HCT116 (cell line): ENCODE results near the gene NRROS. TPM values are rescaled to one million over a fixed set of nuclear protein-coding genes. Genes with fewer than 3 reads are reported as not detected.

Experiments used
- ATAC-seq: fragments of 200-7000 bp; cut with Tn5 transposase; 2 replicates; pipeline ENCODE4 v1.9.1; 2020; ENCODE audit warnings: mild to moderate bottlenecking, moderate library complexity
- BruUV-seq: library from RNA; stranded (reverse); fragments of 400-500 nt; replicated peaks from 2 replicates; lab custom pipeline; 2021; lab: Mats Ljungman, UMichigan
- CTCF ChIA-PET: fragments of 300-600 bp; sonication (Branson Sonifier 250); formaldehyde crosslinking; loops from one replicate; lab custom pipeline; 2021; ENCODE audit warnings: antibody characterized with exemption; lab: Charles Lee
- POLR2A ChIA-PET: fragments of 300-600, 350-600 bp; sonication (Branson Sonifier 250); formaldehyde crosslinking; loops from one replicate; lab custom pipeline; 2021; ENCODE audit warnings: antibody characterized with exemption; lab: Charles Lee
- RAD21 ChIA-PET, 2 experiments: fragments of 300-600 bp; sonication (Branson Sonifier 250); formaldehyde crosslinking; loops; one replicate each; lab custom pipeline; 2023; ENCODE audit warnings: low total read pairs in 2 of 2; ENCODE audit not compliant: uncharacterized antibody in 2 of 2, unreplicated experiment in 2 of 2, low non-redundant PET in 1 of 2; lab: Charles Lee
- DNase-seq: peaks from one replicate; pipeline ENCODE4 v3.0.0-alpha.2; 2010; ENCODE audit warnings: low read depth, low spot score
- H2AFZ ChIP-seq: fragments of 200-600 bp; shearing (Covaris generic), sonication (generic); 2 replicates; pipeline ENCODE4 v1.6.1; 2017; ENCODE audit warnings: low read depth, mixed run types, mixed read lengths, antibody characterized with exemption, low read length; ENCODE audit not compliant: poor library complexity, severe bottlenecking
- H3K27ac ChIP-seq: 2 replicates; pipeline ENCODE4 v1.5.1; 2012; ENCODE audit warnings: low read depth, low read length
- H3K27me3 ChIP-seq: fragments of 200-600 bp; sonication (generic); 2 replicates; pipeline ENCODE4 v1.6.1; 2016; ENCODE audit warnings: mixed run types, low read length, mixed read lengths; ENCODE audit not compliant: insufficient read depth
- H3K36me3 ChIP-seq, 2 experiments: fragments of 200-500 bp in 1 of 2; fragments of 200-600 bp in 1 of 2; sonication (Bioruptor generic) in 1 of 2; sonication (generic) in 1 of 2; 2 replicates each; pipeline versions ENCODE4 v1.5.1 to v1.6.1; 2014 to 2016; ENCODE audit warnings: low read length in 2 of 2, inconsistent platforms in 1 of 2, mixed read lengths in 1 of 2, mixed run types in 1 of 2; ENCODE audit not compliant: insufficient read depth in 2 of 2, control insufficient read depth in 1 of 2
- H3K4me1 ChIP-seq, 2 experiments: fragments of 200-600 bp in 1 of 2; sonication (generic) in 1 of 2; 2 replicates each; pipeline versions ENCODE4 v1.5.1 to v1.6.1; 2012 to 2017; ENCODE audit warnings: low read length in 2 of 2, inconsistent platforms in 1 of 2, mild to moderate bottlenecking in 1 of 2, mixed read lengths in 1 of 2, mixed run types in 1 of 2, moderate library complexity in 1 of 2; ENCODE audit not compliant: insufficient read depth in 2 of 2, control insufficient read depth in 1 of 2
- H3K4me2 ChIP-seq: fragments of 200-600 bp; sonication (generic); 2 replicates; pipeline ENCODE4 v1.6.1; 2017; ENCODE audit warnings: mixed run types, low read length, mixed read lengths
- H3K4me3 ChIP-seq, 2 experiments: fragments of 200-600 bp in 1 of 2; sonication (generic) in 1 of 2; replicated peaks in 1 of 2; 2 replicates each; pipeline ENCODE4 v1.5.1; 2011 to 2016; ENCODE audit warnings: low read length in 2 of 2, control low read depth in 1 of 2, low read depth in 1 of 2, mild to moderate bottlenecking in 1 of 2, mixed read lengths in 1 of 2, mixed run types in 1 of 2
- H3K79me2 ChIP-seq: fragments of 200-600 bp; sonication (generic); 2 replicates; pipeline ENCODE4 v1.6.1; 2017; ENCODE audit warnings: mild to moderate bottlenecking, mixed run types, low read length, moderate library complexity, mixed read lengths; ENCODE audit not compliant: insufficient read depth
- H3K9ac ChIP-seq: fragments of 200-600 bp; sonication (generic); 2 replicates; pipeline ENCODE4 v1.6.1; 2016; ENCODE audit warnings: low read length, mixed read lengths
- H3K9me2 ChIP-seq: fragments of 200-600 bp; sonication (generic), shearing (Covaris generic); 2 replicates; pipeline ENCODE4 v1.6.1; 2017; ENCODE audit warnings: mixed run types, mild to moderate bottlenecking, moderate library complexity; ENCODE audit not compliant: insufficient read depth
- H3K9me3 ChIP-seq, 2 experiments: fragments of 200-500 bp in 1 of 2; fragments of 200-600 bp in 1 of 2; sonication (Bioruptor generic) in 1 of 2; sonication (generic) in 1 of 2; 2 replicates each; pipeline ENCODE4 v1.6.1; 2014 to 2017; ENCODE audit warnings: low read length in 2 of 2, mixed read lengths in 2 of 2, inconsistent platforms in 1 of 2, low read depth in 1 of 2, mild to moderate bottlenecking in 1 of 2, mixed run types in 1 of 2, moderate library complexity in 1 of 2; ENCODE audit not compliant: control insufficient read depth in 1 of 2, insufficient read depth in 1 of 2
- H4K20me1 ChIP-seq: fragments of 200-600 bp; sonication (generic), shearing (Covaris generic); 2 replicates; pipeline ENCODE4 v1.6.1; 2017; ENCODE audit warnings: mixed run types, mild to moderate bottlenecking, moderate library complexity; ENCODE audit not compliant: insufficient read depth
- ATF3 ChIP-seq: IDR thresholded peaks from 2 replicates; pipeline ENCODE4 v1.6.1; 2012
- CBX3 ChIP-seq: IDR thresholded peaks from 2 replicates; pipeline ENCODE4 v1.6.1; 2012; ENCODE audit warnings: low read depth
- CEBPB ChIP-seq: IDR thresholded peaks from 2 replicates; pipeline ENCODE4 v1.6.1; 2012; ENCODE audit warnings: low read depth
- CTCF ChIP-seq, 3 experiments: fragments of 200-600 bp in 1 of 3; sonication (generic) in 1 of 3; IDR thresholded peaks in 2 of 3; conservative IDR thresholded peaks in 1 of 3; 2 replicates each; pipeline ENCODE4 v1.5.1; 2012 to 2017; ENCODE audit warnings: low read depth in 2 of 3, low read length in 2 of 3, antibody characterized with exemption in 1 of 3, borderline replicate concordance in 1 of 3, control low read depth in 1 of 3, mild to moderate bottlenecking in 1 of 3, mixed read lengths in 1 of 3, mixed run types in 1 of 3, moderate library complexity in 1 of 3; ENCODE audit not compliant: insufficient read depth in 1 of 3
- EGR1 ChIP-seq: IDR thresholded peaks from 2 replicates; pipeline ENCODE4 v1.6.1; 2012; ENCODE audit warnings: low read depth
- EZH2 ChIP-seq: fragments of 200-600 bp; sonication (generic); IDR thresholded peaks from 2 replicates; pipeline ENCODE4 v1.6.1; 2017; ENCODE audit warnings: antibody characterized with exemption, mixed run types
- JUND ChIP-seq: IDR thresholded peaks from 2 replicates; pipeline ENCODE4 v1.6.1; 2012
- MAX ChIP-seq: IDR thresholded peaks from 2 replicates; pipeline ENCODE4 v1.6.1; 2012
- POLR2A ChIP-seq: IDR thresholded peaks from 2 replicates; pipeline ENCODE4 v1.7.0; 2011; ENCODE audit warnings: borderline replicate concordance; ENCODE audit not compliant: insufficient read depth, insufficient read length; ENCODE audit errors: extremely low read depth
- RAD21 ChIP-seq: IDR thresholded peaks from 2 replicates; pipeline ENCODE4 v1.6.1; 2012; ENCODE audit warnings: low read depth, mild to moderate bottlenecking
- REST ChIP-seq: IDR thresholded peaks from 2 replicates; pipeline ENCODE4 v1.6.1; 2012; ENCODE audit warnings: low read depth
- SIN3A ChIP-seq: IDR thresholded peaks from 2 replicates; pipeline ENCODE4 v1.6.1; 2012; ENCODE audit warnings: low read depth
- SP1 ChIP-seq: IDR thresholded peaks from 2 replicates; pipeline ENCODE4 v1.6.1; 2012; ENCODE audit warnings: low read depth
- TCF7L2 ChIP-seq: IDR thresholded peaks from 2 replicates; pipeline ENCODE4 v1.7.0; 2011; ENCODE audit warnings: borderline replicate concordance, inconsistent platforms; ENCODE audit not compliant: insufficient read depth, insufficient read length; ENCODE audit errors: extremely low read depth
- YY1 ChIP-seq: IDR thresholded peaks from 2 replicates; pipeline ENCODE4 v1.6.1; 2011; ENCODE audit warnings: low read length, low read depth, moderate library complexity, mild to moderate bottlenecking; ENCODE audit not compliant: insufficient replicate concordance; ENCODE audit errors: extremely low read depth
- intact Hi-C: fragments of 100-400 bp; cut with micrococcal nuclease; formaldehyde crosslinking; loops from 2 replicates; pipeline ENCODE4 v1.10.0; 2022
- total RNA-seq: library from RNA; stranded (reverse); gene quantifications from one replicate; pipeline ENCODE4 v1.2.1, GENCODE V29; 2021; ENCODE audit not compliant: unreplicated experiment

Gene NRROS
- total RNA-seq, 1 experiment from 2014 or later, result 0.12 TPM

- Histone ChIP-seq H3K9me3 (no peaks in the 10 kb centered on the region), H3K27me3 (no peaks in the 10 kb centered on the region), H4K20me1 (no peaks in the 10 kb centered on the region), H3K4me3 (no peak overlapping the region), H3K79me2 (no peaks in the 10 kb centered on the region), H3K4me2 (no peak overlapping the region), H3K4me1 (peaks cover 0 to 11% of the 10 kb centered on the region in 2 experiments; a peak in 2 of 4 replicates), H3K9me2 (no peaks in the 10 kb centered on the region), H3K9ac (no peak overlapping the region), H2AFZ (no peak overlapping the region), H3K27ac (no peak overlapping the region), H3K36me3 (no peaks in the 10 kb centered on the region)
- ATAC-seq (no peak), DNase-seq (no peak)
- no TSS peak for BruUV-seq
- intact Hi-C loops, result no loop called here
- no peak for TF ChIP-seq SP1
- TF ChIP-seq CTCF (IDR thresholded peaks at IDR 0.05 in 2 of 3, conservative IDR thresholded peaks at IDR 0.05 in 1 of 3; ENCODE audit: borderline replicate concordance in 1 of 3, insufficient read depth in 1 of 3, low read depth in 2 of 3, low read length in 2 of 3), result no peak
- no peak for TF ChIP-seq YY1
- TF ChIP-seq REST, result no peak
- TF ChIP-seq JUND, result no peak
- TF ChIP-seq SIN3A, result no peak
- TF ChIP-seq CBX3, result no peak
- no peak for TF ChIP-seq POLR2A
- TF ChIP-seq ATF3, result no peak
- no peak for TF ChIP-seq RAD21
- no peak for TF ChIP-seq TCF7L2
- TF ChIP-seq CEBPB, result no peak
- no peak for TF ChIP-seq EGR1
- TF ChIP-seq MAX, result no peak
- TF ChIP-seq EZH2, result no peak
- POLR2A ChIA-PET, result no interaction called here
- CTCF ChIA-PET, result interaction anchor here (0.6 to 5.2 kb wide), 2 partner anchors 78 to 166 kb away, joined by 3 to 62 read pairs; no protein-coding TSS in a partner anchor
- RAD21 ChIA-PET, result interaction anchor here in 1 of 2 experiments (1.0 kb wide), 1 partner anchor 79 kb away, joined by 3 read pairs; no protein-coding TSS in a partner anchor
Observed at GRCh38 chr3:196688349-196688748, 48.9 kb downstream of the NRROS start.
